Activated CD4-positive, alpha-beta T cell treated with anti-CD3 and anti-CD28 coated beads for 36 hours (primary cell): ENCODE data around the gene SKAP1. TPM values are rescaled to one million over a fixed set of nuclear protein-coding genes. Genes with fewer than 3 reads are reported as not detected.

Source experiments
- ATAC-seq: fragments of 200-7000 bp; cut with Tn5 transposase; one replicate; pipeline ENCODE4 v1.10.0; 2021; ENCODE audit warnings: mild to moderate bottlenecking, moderate library complexity
- CTCF ChIA-PET: fragments of 350-600 bp; sonication (Branson Sonifier 250); formaldehyde crosslinking; loops from one replicate; lab custom pipeline; 2021; ENCODE audit warnings: antibody characterized with exemption; lab: Charles Lee
- POLR2A ChIA-PET: fragments of 350-600 bp; sonication (Branson Sonifier 250); formaldehyde crosslinking; loops from one replicate; lab custom pipeline; 2021; ENCODE audit warnings: antibody characterized with exemption, inconsistent platforms; lab: Charles Lee
- DNase-seq: peaks from one replicate; pipeline ENCODE4 v3.0.0-alpha.2; 2020
- H3K27ac Mint-ChIP-seq: one replicate; pipeline ENCODE4 v1.8.0; 2021; ENCODE audit warnings: mixed read lengths
- H3K27me3 Mint-ChIP-seq: one replicate; pipeline ENCODE4 v1.8.0; 2021; ENCODE audit warnings: mixed read lengths
- H3K36me3 Mint-ChIP-seq: one replicate; pipeline ENCODE4 v1.8.0; 2021; ENCODE audit warnings: low read depth, mixed read lengths
- H3K4me1 Mint-ChIP-seq: one replicate; pipeline ENCODE4 v1.8.0; 2021; ENCODE audit warnings: mixed read lengths
- H3K4me3 Mint-ChIP-seq: one replicate; pipeline ENCODE4 v1.8.0; 2021; ENCODE audit warnings: mild to moderate bottlenecking, moderate library complexity, mixed read lengths
- H3K9me3 Mint-ChIP-seq: one replicate; pipeline ENCODE4 v1.8.0; 2021; ENCODE audit warnings: low read depth, mixed read lengths
- intact Hi-C, 2 experiments: fragments of 100-400 bp; cut with DNase I in 1 of 2; cut with micrococcal nuclease in 1 of 2; formaldehyde crosslinking; loops; one replicate each; pipeline versions ENCODE4 v1.14.2 to v1.15.1; 2022 to 2024; cut with DNase I, micrococcal nuclease
- total RNA-seq, 2 experiments: library from RNA; stranded (reverse); gene quantifications; one replicate each; pipeline ENCODE4 v1.2.3, GENCODE V29; 2021

SKAP1 gene
- total RNA-seq, 2 experiments from 2014 or later, result 76.1 to 109 TPM

- Mint-ChIP-seq H3K27ac (peak overlapping the region; percentile 2), H3K27me3 (no peaks in the 10 kb centered on the region), H3K4me3 (no peak overlapping the region), H3K36me3 (peaks cover 4% of the 10 kb centered on the region), H3K4me1 (no peaks in the 10 kb centered on the region), H3K9me3 (no peaks in the 10 kb centered on the region)
- DNase-seq (peak; percentile 68), ATAC-seq (peak; percentile 85)
- ChIA-PET CTCF (interaction anchor here (0.7 to 6.2 kb wide), 6 partner anchors 8 to 462 kb away, joined by 3 to 37 read pairs (median 7); no protein-coding TSS in a partner anchor), POLR2A (no interaction called here)
- intact Hi-C loops, result loop anchor here (1.0 to 10.0 kb wide), 5 partner anchors 51 to 486 kb away; partner anchors contain the start of genes HOXB8 (in 2 of the 2), HOXB3 (in 1 of the 2), HOXB5 (in 1 of the 2) and HOXB7 (in 1 of the 2)
Observed at GRCh38 chr17:48131216-48131824, 298.7 kb downstream of the SKAP1 start.

GRCh38 chr17:48129981-48130380, 300.0 kb downstream of the SKAP1 start:
- no peak for ATAC-seq
- Mint-ChIP-seq H3K27me3 (no peaks in the 10 kb centered on the region), H3K36me3 (peaks cover 4% of the 10 kb centered on the region), H3K4me1 (no peaks in the 10 kb centered on the region), H3K4me3 (no peak overlapping the region), H3K27ac (no peak overlapping the region), H3K9me3 (no peaks in the 10 kb centered on the region)
- CTCF ChIA-PET, result interaction anchor here (0.6 to 6.2 kb wide), 11 partner anchors 12 to 463 kb away, joined by 3 to 37 read pairs (median 5); partner anchors contain the start of gene HOXB5
- POLR2A ChIA-PET, result interaction anchor here (0.9 kb wide), 1 partner anchor 50 kb away, joined by 4 read pairs; no protein-coding TSS in a partner anchor
- intact Hi-C loops, result loop anchor here (5.0 to 10.0 kb wide), 3 partner anchors 462 to 487 kb away; partner anchors contain the start of genes HOXB8 (in 2 of the 2), HOXB3 (in 1 of the 2), HOXB5 (in 1 of the 2) and HOXB7 (in 1 of the 2)
- DNase-seq, result no peak

GRCh38 chr17:48128400-48128799, 301.6 kb downstream of the SKAP1 start:
- peaks cover 4% of the 10 kb centered on the region for H3K4me1 Mint-ChIP-seq
- intact Hi-C loops, result no loop called here
- CTCF ChIA-PET, result interaction anchor here (1.4 to 6.2 kb wide), 4 partner anchors 17 to 102 kb away, joined by 4 to 37 read pairs (median 18); no protein-coding TSS in a partner anchor
- no peak overlapping the region for H3K4me3 Mint-ChIP-seq
- ATAC-seq (no peak), DNase-seq (no peak)
- no peak overlapping the region for H3K27ac Mint-ChIP-seq
- no peaks in the 10 kb centered on the region for H3K9me3 Mint-ChIP-seq
- POLR2A ChIA-PET, result interaction anchor here (0.7 kb wide), 1 partner anchor 48 kb away, joined by 3 read pairs; no protein-coding TSS in a partner anchor
- no peaks in the 10 kb centered on the region for H3K27me3 Mint-ChIP-seq
- peaks cover 2% of the 10 kb centered on the region for H3K36me3 Mint-ChIP-seq

- ChIA-PET POLR2A (no interaction called here), CTCF (interaction anchor here (0.7 to 3.2 kb wide), 3 partner anchors 15 to 868 kb away, joined by 3 to 29 read pairs (median 4); no protein-coding TSS in a partner anchor)
- ATAC-seq (no peak), DNase-seq (no peak)
- Mint-ChIP-seq H3K27ac (no peak overlapping the region), H3K27me3 (no peaks in the 10 kb centered on the region), H3K4me1 (peaks cover 4% of the 10 kb centered on the region), H3K36me3 (peaks cover under 1% of the 10 kb centered on the region), H3K4me3 (no peak overlapping the region), H3K9me3 (no peaks in the 10 kb centered on the region)
- intact Hi-C loops, result no loop called here
Observed at GRCh38 chr17:48127371-48128051, 302.5 kb downstream of the SKAP1 start.

GRCh38 chr17:48126532-48126850, 303.5 kb downstream of the SKAP1 start:
- Mint-ChIP-seq H3K27ac (no peak overlapping the region), H3K36me3 (peaks cover 6% of the 10 kb centered on the region)
- intact Hi-C loops, result no loop called here

GRCh38 chr17:48125829-48126531, 304.0 kb downstream of the SKAP1 start:
- intact Hi-C loops, result no loop called here
- H3K4me3 Mint-ChIP-seq, result no peak overlapping the region
- H3K4me1 Mint-ChIP-seq, result peaks cover 4% of the 10 kb centered on the region
- peaks cover 11% of the 10 kb centered on the region for H3K36me3 Mint-ChIP-seq
- H3K9me3 Mint-ChIP-seq, result no peaks in the 10 kb centered on the region
- no peaks in the 10 kb centered on the region for H3K27me3 Mint-ChIP-seq
- H3K27ac Mint-ChIP-seq, result no peak overlapping the region
- ChIA-PET POLR2A (no interaction called here), CTCF (no interaction called here)
- ATAC-seq, result no peak
- DNase-seq, result no peak

More at GRCh38 chr17:48126532-48126850, 303.5 kb downstream of the SKAP1 start:
- POLR2A ChIA-PET, result no interaction called here
- no peak for DNase-seq
- H3K9me3 Mint-ChIP-seq, result no peaks in the 10 kb centered on the region
- H3K27me3 Mint-ChIP-seq, result no peaks in the 10 kb centered on the region
- ATAC-seq, result no peak
- H3K4me3 Mint-ChIP-seq, result no peak overlapping the region
- CTCF ChIA-PET, result interaction anchor here (0.7 to 1.4 kb wide), 2 partner anchors 14 to 869 kb away, joined by 3 to 4 read pairs; no protein-coding TSS in a partner anchor
- H3K4me1 Mint-ChIP-seq, result peaks cover 4% of the 10 kb centered on the region

GRCh38 chr17:48123776-48124388, 306.1 kb downstream of the SKAP1 start:
- ATAC-seq (peak; percentile 63), DNase-seq (no peak)
- ChIA-PET CTCF (interaction anchor here (0.6 to 2.4 kb wide), 9 partner anchors 9 to 459 kb away, joined by 3 to 16 read pairs (median 4); partner anchors contain the start of gene SNX11), POLR2A (interaction anchor here (0.6 to 1.9 kb wide), 4 partner anchors 8 to 39 kb away, joined by 3 to 4 read pairs (median 3); no protein-coding TSS in a partner anchor)
- no peaks in the 10 kb centered on the region for H3K27me3 Mint-ChIP-seq
- peaks cover 4% of the 10 kb centered on the region for H3K4me1 Mint-ChIP-seq
- H3K27ac Mint-ChIP-seq, result no peak overlapping the region
- intact Hi-C loops, result no loop called here
- peaks cover 19% of the 10 kb centered on the region for H3K36me3 Mint-ChIP-seq
- H3K4me3 Mint-ChIP-seq, result no peak overlapping the region
- no peaks in the 10 kb centered on the region for H3K9me3 Mint-ChIP-seq

- intact Hi-C loops, result no loop called here
- POLR2A ChIA-PET, result interaction anchor here (0.6 to 1.9 kb wide), 2 partner anchors 10 to 863 kb away, joined by 3 to 4 read pairs; no protein-coding TSS in a partner anchor
- DNase-seq, result no peak
- no peak overlapping the region for H3K27ac Mint-ChIP-seq
- H3K36me3 Mint-ChIP-seq, result peaks cover 19% of the 10 kb centered on the region
- CTCF ChIA-PET, result interaction anchor here (0.5 to 2.4 kb wide), 11 partner anchors 9 to 460 kb away, joined by 3 to 16 read pairs (median 3); partner anchors contain the start of gene SNX11
- peaks cover 4% of the 10 kb centered on the region for H3K4me1 Mint-ChIP-seq
- no peak for ATAC-seq
- H3K4me3 Mint-ChIP-seq, result no peak overlapping the region
- no peaks in the 10 kb centered on the region for H3K9me3 Mint-ChIP-seq
- H3K27me3 Mint-ChIP-seq, result no peaks in the 10 kb centered on the region
Observed at GRCh38 chr17:48123111-48123510, 306.9 kb downstream of the SKAP1 start.

- Mint-ChIP-seq H3K36me3 (peaks cover 21% of the 10 kb centered on the region), H3K4me1 (peaks cover 4% of the 10 kb centered on the region)
- no peak for DNase-seq
Observed at GRCh38 chr17:48122665-48123045, 307.4 kb downstream of the SKAP1 start.

GRCh38 chr17:48121923-48122664, 307.9 kb downstream of the SKAP1 start:
- intact Hi-C loops, result no loop called here
- Mint-ChIP-seq H3K4me1 (peaks cover 4% of the 10 kb centered on the region), H3K9me3 (no peaks in the 10 kb centered on the region), H3K36me3 (peaks cover 21% of the 10 kb centered on the region), H3K27ac (no peak overlapping the region), H3K27me3 (no peaks in the 10 kb centered on the region), H3K4me3 (no peak overlapping the region)
- DNase-seq (no peak), ATAC-seq (no peak)
- ChIA-PET POLR2A (interaction anchor here (1.9 kb wide), 1 partner anchor 9 kb away, joined by 4 read pairs; no protein-coding TSS in a partner anchor), CTCF (interaction anchor here (0.6 kb wide), 1 partner anchor 203 kb away, joined by 3 read pairs; no protein-coding TSS in a partner anchor)

More at GRCh38 chr17:48122665-48123045, 307.4 kb downstream of the SKAP1 start:
- Mint-ChIP-seq H3K27me3 (no peaks in the 10 kb centered on the region), H3K4me3 (no peak overlapping the region), H3K27ac (no peak overlapping the region), H3K9me3 (no peaks in the 10 kb centered on the region)
- intact Hi-C loops, result no loop called here
- ChIA-PET CTCF (interaction anchor here (0.5 to 2.4 kb wide), 9 partner anchors 8 to 460 kb away, joined by 3 to 16 read pairs (median 3); no protein-coding TSS in a partner anchor), POLR2A (interaction anchor here (0.6 to 1.9 kb wide), 2 partner anchors 10 to 864 kb away, joined by 3 to 4 read pairs; no protein-coding TSS in a partner anchor)
- ATAC-seq, result no peak
